GM23338 (cell line): ENCODE measurements around the gene EFCAB12.

ENCODE experiments used
- CREB1 ChIP-seq: fragments of 250-450 bp; sonication (Bioruptor Pico); IDR thresholded peaks from 2 replicates; pipeline ENCODE4 v1.5.0; 2020; ENCODE audit warnings: low read depth, mild to moderate bottlenecking, moderate library complexity
- CTCF ChIP-seq, 2 experiments: fragments of 200-600 bp in 1 of 2; sonication (generic) in 1 of 2; conservative IDR thresholded peaks; 2 replicates each; pipeline versions ENCODE4 v1.5.1 to v1.6.1; 2016 to 2017; ENCODE audit warnings: antibody characterized with exemption in 2 of 2, low read depth in 2 of 2, mild to moderate bottlenecking in 2 of 2, moderate library complexity in 1 of 2
- ETS1 ChIP-seq: IDR thresholded peaks from 2 replicates; pipeline ENCODE4 v1.6.1; 2016; ENCODE audit warnings: antibody characterized with exemption
- EZH2 ChIP-seq: fragments of 200-600 bp; sonication (generic); IDR thresholded peaks from one replicate; pipeline ENCODE4 v1.8.0; 2017; ENCODE audit warnings: antibody characterized with exemption, mild to moderate bottlenecking, low read depth; ENCODE audit not compliant: unreplicated experiment
- EZH2phosphoT487 ChIP-seq: fragments of 200-600 bp; sonication (generic); IDR thresholded peaks from one replicate; pipeline ENCODE4 v1.8.1; 2018; ENCODE audit warnings: antibody characterized with exemption; ENCODE audit not compliant: unreplicated experiment
- JUNB ChIP-seq: IDR thresholded peaks from one replicate; pipeline ENCODE4 v1.6.1; 2016; ENCODE audit warnings: antibody characterized with exemption; ENCODE audit not compliant: unreplicated experiment
- POLR2AphosphoS5 ChIP-seq: IDR thresholded peaks from 2 replicates; pipeline ENCODE4 v1.6.1; 2016; ENCODE audit warnings: antibody characterized with exemption, low read depth
- REST ChIP-seq: IDR thresholded peaks from one replicate; pipeline ENCODE4 v1.6.1; 2018; ENCODE audit warnings: antibody characterized with exemption; ENCODE audit not compliant: unreplicated experiment
- ZNF331 ChIP-seq: fragments of 250-450 bp; sonication (Bioruptor Pico); IDR thresholded peaks from 2 replicates; pipeline ENCODE4 v1.5.0; 2020; ENCODE audit warnings: low read depth, mild to moderate bottlenecking, moderate library complexity

- TF ChIP-seq EZH2 (no peak), CTCF (conservative IDR thresholded peaks at IDR 0.05; ENCODE audit: low read depth in 2 of 2) (no peak), EZH2phosphoT487 (no peak), CREB1 (CRISPR knock-in tag) (no peak), POLR2AphosphoS5 (no peak), ETS1 (no peak), REST (no peak), ZNF331 (CRISPR knock-in tag) (no peak), JUNB (no peak)
These were observed 23.8 kb downstream of the EFCAB12 start for GRCh38 chr3:129404610-129405009.
